ENCODE measurements around the gene SSTR3.

DNA sequence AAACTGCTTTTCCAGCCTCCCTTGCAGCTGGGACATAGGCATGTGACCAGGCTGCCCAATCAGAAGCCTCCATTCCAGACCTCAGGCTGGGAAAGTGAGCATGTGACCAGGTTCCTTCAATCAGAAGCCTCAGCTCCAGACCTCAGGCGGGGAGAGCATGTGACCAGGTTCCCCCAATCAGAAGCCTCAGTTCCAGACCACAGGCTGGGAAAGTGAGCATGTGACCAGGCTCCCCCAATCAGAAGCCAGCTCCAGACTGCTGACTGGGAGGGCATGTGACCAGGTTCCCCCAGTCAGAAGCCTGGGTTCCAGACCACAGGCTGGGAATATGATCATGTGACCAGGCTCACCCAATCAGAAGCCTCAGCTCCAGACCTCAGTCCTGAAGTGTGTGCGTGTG lies 50.8 kb downstream of the SSTR3 start:
- TF ChIP-seq, protein P1, sequence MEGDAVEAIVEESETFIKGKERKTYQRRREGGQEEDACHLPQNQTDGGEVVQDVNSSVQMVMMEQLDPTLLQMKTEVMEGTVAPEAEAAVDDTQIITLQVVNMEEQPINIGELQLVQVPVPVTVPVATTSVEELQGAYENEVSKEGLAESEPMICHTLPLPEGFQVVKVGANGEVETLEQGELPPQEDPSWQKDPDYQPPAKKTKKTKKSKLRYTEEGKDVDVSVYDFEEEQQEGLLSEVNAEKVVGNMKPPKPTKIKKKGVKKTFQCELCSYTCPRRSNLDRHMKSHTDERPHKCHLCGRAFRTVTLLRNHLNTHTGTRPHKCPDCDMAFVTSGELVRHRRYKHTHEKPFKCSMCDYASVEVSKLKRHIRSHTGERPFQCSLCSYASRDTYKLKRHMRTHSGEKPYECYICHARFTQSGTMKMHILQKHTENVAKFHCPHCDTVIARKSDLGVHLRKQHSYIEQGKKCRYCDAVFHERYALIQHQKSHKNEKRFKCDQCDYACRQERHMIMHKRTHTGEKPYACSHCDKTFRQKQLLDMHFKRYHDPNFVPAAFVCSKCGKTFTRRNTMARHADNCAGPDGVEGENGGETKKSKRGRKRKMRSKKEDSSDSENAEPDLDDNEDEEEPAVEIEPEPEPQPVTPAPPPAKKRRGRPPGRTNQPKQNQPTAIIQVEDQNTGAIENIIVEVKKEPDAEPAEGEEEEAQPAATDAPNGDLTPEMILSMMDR (IDR thresholded peaks at IDR 0.05; ENCODE audit: low read length) = no peak
- no peak for TF ChIP-seq EZH2 (optimal IDR thresholded peaks at IDR 0.05; ENCODE audit: low read depth, low read length)

All from MM.1S (cell line).